ENCODE data around the gene ADPRH.

DNA sequence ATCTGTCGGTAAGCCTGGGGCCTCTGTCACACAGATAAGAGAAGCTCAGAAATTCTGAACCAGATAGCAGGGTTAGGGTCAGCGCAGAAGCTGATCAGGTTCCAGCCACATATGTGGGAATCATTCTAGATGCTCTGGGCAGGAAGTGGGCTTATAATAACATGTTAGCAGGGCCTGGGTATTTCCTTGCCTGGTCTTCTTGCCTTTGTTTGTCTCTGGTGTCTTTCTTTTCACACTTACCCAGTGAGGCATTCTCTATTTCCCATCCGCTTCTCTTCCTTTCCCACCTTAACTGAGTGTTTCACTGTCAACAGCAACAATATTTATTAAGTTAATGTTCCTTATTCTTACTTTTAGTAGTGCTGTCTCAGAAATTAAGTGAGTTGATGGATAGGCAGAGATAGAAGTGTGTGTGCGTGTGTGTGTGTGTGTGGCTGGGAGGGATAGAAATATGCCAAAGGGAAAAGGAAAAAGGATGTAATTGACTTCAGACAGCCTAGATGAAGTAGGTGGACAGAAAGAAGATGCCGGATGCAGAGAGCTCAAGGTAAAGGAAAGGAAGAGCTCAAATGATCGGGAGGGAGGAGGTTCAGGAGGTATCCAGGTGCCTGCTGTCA, 20.4 kb downstream of the ADPRH start:
- TF ChIP-seq EP300 (IDR thresholded peaks at IDR 0.05), result no peak
- TF ChIP-seq, protein P1, sequence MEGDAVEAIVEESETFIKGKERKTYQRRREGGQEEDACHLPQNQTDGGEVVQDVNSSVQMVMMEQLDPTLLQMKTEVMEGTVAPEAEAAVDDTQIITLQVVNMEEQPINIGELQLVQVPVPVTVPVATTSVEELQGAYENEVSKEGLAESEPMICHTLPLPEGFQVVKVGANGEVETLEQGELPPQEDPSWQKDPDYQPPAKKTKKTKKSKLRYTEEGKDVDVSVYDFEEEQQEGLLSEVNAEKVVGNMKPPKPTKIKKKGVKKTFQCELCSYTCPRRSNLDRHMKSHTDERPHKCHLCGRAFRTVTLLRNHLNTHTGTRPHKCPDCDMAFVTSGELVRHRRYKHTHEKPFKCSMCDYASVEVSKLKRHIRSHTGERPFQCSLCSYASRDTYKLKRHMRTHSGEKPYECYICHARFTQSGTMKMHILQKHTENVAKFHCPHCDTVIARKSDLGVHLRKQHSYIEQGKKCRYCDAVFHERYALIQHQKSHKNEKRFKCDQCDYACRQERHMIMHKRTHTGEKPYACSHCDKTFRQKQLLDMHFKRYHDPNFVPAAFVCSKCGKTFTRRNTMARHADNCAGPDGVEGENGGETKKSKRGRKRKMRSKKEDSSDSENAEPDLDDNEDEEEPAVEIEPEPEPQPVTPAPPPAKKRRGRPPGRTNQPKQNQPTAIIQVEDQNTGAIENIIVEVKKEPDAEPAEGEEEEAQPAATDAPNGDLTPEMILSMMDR (IDR thresholded peaks at IDR 0.05), result no peak
- TF ChIP-seq POLR2AphosphoS5 (IDR thresholded peaks at IDR 0.05), result no peak

Measured in suprapubic skin (tissue), 4 donors.